ENCODE results near the gene SIVA1.

Gene SIVA1

GRCh38 chr14:104771374-104771773 lies 18.4 kb downstream of the SIVA1 start:
- no peak for DNase-seq (ENCODE audit: low read depth in 2 of 2)

DNA sequence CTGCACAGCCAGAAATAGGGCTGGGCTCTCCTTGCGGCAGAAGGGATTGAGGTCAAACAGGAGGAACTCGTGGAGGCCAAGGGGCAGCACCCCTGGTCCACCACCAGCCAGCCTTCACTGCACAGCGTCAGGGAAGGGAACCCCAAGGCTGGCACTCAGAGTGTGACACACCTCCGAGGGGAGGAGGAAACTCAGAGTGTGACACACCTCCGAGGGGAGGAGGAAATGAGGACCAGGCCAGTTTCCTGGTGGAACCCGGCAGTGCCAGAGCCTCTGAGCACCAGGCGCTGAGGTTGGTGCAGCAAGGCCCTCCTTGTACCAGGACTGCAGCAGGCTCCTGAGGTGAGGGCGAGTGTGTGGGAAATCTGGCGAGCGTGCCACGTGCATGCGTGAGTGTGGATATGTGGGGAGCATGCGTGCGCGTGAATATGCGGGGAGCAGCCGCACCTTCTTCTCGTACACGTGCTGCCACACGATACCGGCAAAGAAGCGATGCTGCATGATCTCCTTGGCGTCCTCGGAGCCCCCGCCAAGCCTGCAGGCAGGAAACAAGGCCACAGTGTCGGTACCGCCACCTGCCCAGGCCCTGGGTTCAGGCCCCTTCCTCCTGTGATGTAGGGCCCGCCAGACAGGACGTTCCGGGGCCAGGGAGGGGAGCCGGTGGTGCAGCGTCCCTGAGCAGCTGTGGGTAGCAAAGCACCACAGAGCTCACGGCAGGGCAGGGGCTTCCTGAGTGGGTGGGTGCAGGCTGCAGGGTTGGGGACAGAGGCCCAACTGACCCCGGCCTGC lies 19.2 kb downstream of the SIVA1 start:
- no peak for DNase-seq (ENCODE audit: low read depth in 2 of 2)

DNA sequence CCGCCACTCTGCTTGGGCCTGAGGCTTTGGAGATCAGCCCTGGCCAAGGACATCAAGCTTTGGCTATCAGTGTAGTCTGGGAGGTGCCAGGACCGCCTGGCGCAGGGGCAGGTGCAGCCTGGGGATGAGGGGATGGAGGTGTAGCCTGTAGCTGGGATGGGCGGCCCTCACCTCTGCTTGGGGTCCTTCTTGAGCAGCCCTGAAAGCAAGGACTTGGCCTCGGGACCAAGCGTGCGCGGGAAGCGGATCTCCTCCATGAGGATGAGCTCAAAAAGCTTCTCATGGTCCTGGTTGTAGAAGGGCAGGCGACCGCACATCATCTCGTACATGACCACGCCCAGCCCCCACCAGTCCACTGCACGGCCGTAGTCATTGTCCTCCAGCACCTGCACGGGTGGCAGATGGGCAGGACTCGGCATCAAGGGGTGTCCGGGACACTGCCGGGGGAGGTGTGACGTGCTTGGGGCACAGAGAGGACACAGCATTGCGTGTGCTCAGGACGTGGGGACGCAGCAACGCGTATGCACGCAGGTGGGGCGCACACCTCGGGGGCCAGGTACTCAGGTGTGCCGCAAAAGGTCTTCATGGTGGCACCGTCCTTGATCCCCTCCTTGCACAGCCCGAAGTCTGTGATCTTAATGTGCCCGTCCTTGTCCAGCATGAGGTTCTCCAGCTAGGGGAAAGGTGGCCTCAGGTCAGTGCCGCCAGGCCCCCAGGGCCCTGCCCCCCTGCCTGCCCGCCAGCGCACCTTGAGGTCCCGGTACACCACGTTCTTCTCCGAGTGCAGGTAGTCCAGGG lies 20.0 kb downstream of the SIVA1 start:
- DNase-seq (ENCODE audit: low read depth in 2 of 2) = no peak

DNA sequence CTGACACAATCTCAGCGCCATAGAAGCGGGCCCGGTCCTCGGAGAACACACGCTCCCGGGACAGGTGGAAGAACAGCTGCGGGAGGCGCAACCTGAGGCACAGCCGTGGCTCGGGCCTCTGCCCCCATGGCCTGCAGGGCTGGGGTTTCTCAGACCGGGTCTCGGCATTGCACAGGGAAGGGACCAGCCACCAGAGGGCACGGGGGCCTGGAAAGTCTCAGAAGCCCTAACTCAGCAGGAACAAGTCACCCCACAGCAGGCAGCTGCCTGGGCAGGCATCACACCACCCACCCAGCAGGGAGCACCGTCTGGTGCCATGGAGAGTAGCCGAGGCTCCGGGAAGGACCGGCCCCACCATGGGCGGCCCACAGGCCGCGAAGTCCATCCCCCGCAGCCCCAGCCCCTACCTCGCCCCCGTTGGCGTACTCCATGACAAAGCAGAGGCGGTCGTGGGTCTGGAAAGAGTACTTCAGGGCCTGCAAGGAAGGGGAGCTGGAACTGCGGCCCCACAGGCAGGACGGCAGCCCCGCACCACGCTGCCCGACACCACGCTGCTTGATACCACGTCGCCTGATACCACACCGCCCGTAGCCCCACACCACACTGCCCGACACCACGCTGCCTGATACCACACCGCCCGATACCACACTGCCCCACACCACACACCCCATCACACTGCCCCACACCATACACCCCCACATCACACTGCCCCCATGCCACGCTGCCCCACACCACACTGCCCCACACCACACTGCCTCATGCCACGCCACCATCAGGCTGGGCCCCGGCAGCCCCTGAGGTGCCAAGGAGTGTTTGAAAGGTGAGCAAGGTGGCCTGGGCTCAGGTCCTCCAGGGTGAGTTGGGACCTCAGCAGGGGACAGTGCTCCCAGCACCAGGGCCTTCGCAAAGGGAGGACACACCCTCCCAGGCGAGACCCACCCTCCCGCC lies 20.8 kb downstream of the SIVA1 start:
- DNase-seq (ENCODE audit: low read depth in 2 of 2) = no peak

GRCh38 chr14:104774453-104775072 lies 21.6 kb downstream of the SIVA1 start:
- no peak for DNase-seq (ENCODE audit: low read depth in 2 of 2)

DNA sequence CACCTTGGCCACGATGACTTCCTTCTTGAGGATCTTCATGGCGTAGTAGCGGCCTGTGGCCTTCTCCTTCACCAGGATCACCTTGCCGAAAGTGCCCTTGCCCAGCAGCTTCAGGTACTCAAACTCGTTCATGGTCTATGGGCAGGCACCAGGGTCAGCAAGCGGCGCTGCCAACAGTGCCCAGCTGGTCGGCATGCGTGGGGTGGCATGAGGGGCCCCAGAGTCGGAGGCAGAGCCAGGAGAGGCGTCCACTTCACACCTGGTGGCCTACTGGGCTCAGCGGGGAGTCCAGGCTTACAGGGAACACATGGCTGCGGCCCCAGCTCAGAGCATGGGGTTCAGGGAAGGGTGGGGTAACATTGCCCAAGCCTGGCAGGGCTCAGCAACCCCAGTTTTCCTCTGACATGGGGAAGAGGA lies 22.1 kb downstream of the SIVA1 start:
- DNase-seq (ENCODE audit: low read depth in 2 of 2) = no peak

GRCh38 chr14:104776481-104776880 lies 23.5 kb downstream of the SIVA1 start:
- DNase-seq (ENCODE audit: low read depth in 2 of 2) = no peak

DNA sequence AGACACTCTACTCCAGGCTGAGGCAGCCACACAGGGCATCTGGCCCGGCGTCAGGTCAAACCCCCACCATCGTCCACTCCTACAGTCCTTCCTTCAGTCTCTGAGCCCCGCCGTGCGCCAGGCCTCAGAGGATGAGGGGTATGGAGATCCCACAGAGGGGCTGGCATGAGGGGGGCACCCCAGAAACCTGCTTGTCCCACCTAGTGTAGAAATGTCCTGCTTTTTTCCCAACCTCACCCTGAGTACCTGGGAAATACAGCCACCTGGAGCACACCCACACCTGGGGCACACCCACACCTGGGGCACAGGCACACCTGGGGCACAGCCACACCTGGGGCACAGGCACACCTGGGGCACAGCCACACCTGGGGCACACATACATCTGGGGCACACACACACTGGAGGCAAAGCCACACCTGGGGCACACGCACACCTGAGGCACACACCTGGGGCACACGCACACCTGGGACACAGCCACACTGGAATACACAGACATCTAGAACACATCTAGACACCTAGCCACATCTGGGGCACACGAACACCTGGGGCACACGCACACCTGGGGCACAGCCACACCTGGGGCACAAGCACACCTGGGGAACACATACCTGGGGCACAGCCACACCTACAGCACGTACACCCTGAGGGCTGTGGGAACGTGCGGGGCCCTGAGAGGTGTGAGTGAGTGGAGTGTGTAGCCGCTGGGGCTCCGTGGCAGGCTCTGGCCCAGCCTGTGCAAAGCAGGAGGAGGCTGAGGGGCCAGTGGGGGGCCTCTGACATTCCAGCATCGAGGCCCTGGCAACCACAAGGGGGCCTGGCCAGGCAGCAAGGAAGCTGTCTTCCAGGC lies 24.2 kb downstream of the SIVA1 start:
- DNase-seq (ENCODE audit: low read depth in 2 of 2) = no peak

- DNase-seq (ENCODE audit: low read depth in 2 of 2) = no peak
Observed at GRCh38 chr14:104777808-104778249, 24.9 kb downstream of the SIVA1 start.

- DNase-seq (ENCODE audit: low read depth in 2 of 2) = no peak
Observed at GRCh38 chr14:104778694-104779331, 25.9 kb downstream of the SIVA1 start.

- DNase-seq (ENCODE audit: low read depth in 2 of 2) = no peak
Observed at GRCh38 chr14:104779776-104780512, 27.0 kb downstream of the SIVA1 start.

DNA sequence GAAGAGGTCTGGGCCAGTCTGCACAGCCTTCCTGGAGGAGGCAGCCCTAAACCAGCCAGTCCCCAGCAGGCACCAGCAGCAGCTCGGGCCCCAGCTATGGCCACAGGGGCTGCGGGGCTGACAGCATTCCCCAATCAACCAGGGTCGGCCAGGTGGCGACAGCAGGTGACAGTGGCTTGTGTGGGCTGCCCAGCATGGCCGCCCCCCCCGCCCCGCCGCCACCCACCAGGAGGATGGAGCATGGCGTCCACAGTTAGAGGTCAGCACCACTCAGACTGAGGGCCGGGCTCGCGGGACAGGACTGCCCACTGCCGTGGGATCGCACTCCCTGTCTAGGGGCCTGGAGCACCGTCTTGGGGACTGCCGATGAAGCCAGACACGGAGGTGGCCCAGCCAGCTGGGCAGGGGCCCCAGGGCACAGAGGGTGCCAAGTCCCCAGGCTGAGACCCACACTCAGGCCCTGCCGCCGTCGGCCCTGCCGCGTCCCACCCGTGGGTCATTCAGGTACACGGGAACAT lies 27.6 kb downstream of the SIVA1 start:
- no peak for DNase-seq (ENCODE audit: low read depth in 2 of 2)

- DNase-seq (ENCODE audit: low read depth in 2 of 2) = no peak
Observed at GRCh38 chr14:104781271-104782077, 28.5 kb downstream of the SIVA1 start.

- DNase-seq (ENCODE audit: low read depth in 2 of 2) = no peak
Observed at GRCh38 chr14:104782086-104782807, 29.3 kb downstream of the SIVA1 start.

GRCh38 chr14:104782808-104783139 lies 29.8 kb downstream of the SIVA1 start:
- DNase-seq (ENCODE audit: low read depth in 2 of 2) = no peak

GRCh38 chr14:104783484-104784217 lies 30.7 kb downstream of the SIVA1 start:
- DNase-seq (ENCODE audit: low read depth in 2 of 2) = no peak

GRCh38 chr14:104784218-104784568 lies 31.2 kb downstream of the SIVA1 start:
- DNase-seq (ENCODE audit: low read depth in 2 of 2) = no peak
